ENCODE data around the gene BAIAP2L1.
"Not testable (repeated sequence)": the region's sequence is repeated elsewhere in the genome, so short reads cannot be mapped to it uniquely, and the experiment has no call there.

BAIAP2L1 gene

DNA sequence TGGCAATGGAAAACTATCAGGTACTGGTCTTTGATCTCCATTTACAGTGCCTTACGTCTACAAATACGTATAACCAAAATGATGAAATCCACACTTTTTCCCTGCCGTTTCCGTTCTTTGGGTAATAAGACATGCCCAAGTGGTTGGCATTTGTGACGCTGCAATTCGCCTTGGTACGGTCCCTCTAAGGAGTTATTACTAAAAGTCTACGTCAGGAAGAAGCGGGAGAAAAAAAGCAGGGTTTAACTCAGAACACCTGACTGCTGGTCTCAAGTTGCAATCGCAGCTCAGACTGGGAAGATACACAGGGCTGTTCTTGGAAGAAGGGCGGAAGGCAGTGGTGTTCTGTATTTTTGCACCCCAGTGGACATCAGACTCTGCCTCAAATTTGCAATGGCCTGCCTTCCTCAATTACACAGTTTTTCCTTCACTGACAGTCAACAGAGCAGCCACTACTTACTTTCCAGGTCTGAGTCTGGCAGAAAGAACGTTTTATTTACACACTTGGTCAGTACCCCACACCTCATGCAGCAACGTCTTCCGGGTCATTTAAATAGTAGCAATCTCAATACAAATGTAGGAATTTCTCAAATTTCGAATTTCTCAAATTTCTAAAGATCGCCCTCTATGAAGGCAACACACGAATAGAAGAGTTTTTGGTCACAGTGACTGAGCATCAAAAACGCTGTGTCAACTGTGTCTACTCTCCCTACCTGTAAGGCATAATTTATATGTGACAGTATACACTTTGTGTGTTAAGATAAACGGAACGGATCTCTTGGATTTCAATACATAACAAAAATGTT is 2.1 kb downstream of the BAIAP2L1 start:
- no peak for DNase-seq

DNA sequence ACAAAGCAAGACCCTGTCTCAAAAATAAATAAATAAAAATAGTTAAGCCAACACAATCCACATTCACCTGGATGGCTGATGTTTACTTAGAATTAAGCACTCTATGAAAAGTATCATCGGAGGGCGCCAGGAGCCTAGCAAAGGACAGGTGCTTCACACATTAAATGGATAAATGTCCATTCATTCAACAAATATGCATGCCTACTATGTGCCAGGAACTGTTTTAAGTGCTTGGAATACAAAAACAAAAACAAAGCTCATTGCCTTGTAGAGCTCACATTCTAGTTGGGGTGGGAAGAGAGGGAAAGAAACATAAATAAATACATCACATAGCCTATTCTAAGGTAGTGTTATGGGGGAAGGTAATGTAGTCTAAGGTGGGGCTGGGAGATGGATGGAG is 4.1 kb downstream of the BAIAP2L1 start:
- no peak for DNase-seq

DNA sequence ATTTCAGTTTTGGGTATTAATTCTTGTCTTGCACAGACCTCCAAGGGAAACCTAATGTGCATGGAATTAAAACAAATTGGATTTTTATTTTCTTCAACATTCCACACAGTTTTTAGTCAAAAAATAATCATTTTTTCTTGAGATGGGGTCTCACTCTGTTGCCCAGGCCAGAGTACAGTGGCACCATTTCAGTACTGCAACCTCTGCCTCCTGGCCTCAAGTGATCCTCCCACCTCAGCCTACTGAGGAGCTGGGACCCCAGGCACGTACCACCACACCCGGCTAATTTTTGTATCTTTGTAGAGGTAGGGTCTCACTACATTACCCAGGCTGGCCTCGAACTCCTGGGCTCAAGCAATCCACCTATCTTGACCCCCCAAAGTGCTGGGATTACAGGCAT is 4.9 kb downstream of the BAIAP2L1 start:
- DNase-seq: no peak

DNA sequence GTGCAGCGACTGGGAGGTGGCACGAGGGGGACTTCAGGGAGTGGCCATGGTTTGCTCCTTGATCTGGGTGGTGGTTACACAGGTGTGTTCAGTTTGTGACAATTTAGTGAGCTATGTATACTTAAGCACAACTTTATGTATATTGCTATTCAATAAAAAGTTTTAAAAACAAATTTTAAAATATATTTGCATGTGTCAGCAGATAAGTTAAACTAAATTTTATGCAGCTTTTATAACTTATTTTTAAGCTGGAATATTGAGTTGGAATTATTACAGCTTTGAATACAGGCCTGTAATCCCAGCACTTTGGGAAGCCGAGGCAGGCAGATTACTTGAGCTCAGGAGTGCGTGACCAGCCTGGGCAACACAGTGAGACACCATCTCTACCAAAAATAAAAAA is 5.4 kb downstream of the BAIAP2L1 start:
- no peak for DNase-seq

DNA sequence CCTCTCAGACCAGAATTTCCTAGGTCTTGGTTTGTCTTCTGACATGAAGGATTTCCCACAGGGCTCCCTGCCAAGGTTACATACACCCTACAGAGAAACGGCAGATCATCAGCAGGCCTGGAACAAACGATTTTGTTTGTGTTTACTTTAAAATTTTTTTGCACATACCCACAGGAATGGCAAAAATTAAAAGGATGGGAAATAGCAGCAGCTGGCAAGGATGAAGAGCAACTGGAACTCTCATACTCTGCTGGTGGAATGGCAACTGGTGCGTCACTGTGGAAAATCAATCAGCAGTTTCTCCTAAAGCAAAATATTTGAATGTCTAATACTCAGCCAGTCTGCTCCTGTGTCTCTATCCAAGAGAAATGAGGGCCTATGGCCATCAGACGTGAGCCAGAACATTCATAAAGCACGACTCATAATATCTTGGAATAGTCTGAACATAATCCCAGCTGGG is 6.5 kb downstream of the BAIAP2L1 start:
- DNase-seq: no peak

DNA sequence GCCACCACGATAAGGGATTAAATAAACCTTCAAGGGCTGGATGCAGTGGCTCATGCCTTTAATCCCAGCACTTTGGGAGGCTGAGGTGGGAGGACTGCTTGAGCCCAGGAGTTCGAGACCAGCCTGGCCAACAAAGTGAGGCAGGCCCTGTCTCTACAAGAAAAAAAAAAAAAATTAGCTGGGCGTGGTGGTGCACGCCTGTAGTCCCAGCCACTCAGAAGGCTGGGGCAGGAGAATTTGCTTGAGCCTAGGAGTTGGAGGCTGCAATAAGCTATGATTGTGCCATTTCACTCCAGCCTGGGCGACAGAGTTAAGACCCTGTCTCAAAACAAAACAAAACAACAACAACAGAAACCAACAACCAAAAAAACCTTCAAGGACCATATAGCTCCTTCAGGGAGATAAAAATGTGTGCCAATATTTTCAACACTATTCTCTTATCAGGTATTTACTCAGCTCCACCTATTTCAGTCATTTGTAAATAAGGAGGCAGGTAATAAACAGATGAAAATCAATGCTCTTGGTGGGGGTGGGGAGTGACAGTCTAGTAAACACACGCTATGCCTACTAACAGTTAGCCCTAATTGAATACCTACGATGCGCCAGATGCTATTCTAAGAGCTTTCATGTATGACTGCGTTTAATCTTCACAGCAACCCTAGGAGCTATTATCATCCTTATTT is 13.2 kb downstream of the BAIAP2L1 start:
- no peak for DNase-seq

DNA sequence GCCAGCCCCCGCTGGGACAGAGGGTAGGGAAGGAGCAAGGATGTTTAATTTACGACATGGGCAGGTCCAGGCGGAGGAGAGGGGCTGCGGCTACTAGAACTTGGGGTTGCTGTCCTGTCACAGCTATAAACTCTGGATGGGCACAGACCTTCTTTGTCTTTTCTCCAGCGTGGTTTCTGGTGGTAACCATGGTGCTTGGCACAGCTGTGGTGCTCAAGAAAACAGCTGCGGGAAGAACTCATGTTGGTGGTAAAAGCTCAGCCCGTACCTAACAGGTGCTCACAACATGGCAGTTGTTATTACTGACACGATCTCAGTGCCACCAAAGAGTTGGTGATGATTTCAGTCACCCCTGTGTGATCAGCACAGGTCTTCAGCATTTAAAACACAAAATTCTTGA is 13.8 kb downstream of the BAIAP2L1 start:
- DNase-seq: no peak

DNA sequence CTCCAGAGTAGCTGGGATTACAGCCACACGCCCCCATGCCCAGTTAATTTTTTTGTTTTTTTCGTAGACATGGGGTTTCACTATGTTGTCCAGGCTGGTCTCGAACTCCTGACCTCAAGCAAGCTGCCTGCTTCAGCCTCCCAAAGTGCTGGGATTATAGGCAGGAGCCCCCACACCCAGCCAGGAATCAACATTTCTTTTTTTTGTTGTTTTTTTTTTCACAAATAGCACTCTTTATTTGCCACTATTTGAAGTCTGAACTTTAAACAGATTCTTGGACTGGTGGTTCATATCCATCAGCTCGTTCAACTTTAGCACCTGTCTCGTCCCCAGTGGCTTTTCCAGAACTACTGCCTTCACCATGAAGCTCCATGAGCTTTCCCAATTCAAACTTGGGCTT is 15.4 kb downstream of the BAIAP2L1 start:
- not testable (repeated sequence) for DNase-seq

DNA sequence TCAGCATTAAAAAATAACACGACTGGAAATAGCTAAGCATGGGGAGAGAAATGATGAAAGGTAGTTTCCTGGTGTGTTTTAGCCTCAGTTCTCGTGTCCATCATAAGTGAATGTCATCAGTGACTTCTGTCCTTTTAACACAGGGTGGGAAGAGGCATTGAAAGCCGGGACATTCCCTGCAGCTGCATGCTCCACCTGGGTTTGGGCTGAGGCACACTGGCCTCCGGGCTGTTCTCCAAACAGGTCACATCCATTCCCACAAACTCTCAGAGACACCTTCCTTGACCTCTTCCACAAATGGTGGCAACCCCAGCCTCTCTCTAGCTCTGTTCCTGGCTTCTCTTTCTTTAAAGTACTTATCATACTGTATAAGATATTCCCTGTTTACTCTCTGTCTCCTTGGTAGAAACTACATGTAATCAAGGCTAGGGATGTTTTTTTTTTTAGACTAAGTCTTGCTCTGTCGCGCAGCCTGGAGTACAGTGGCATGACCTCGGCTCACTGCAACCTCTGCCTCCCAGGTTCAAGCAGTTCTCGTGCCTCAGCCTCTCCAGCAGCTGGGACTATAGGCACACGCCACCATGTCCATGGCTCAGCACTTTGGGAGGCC is 22.6 kb downstream of the BAIAP2L1 start:
- no peak for DNase-seq

DNA sequence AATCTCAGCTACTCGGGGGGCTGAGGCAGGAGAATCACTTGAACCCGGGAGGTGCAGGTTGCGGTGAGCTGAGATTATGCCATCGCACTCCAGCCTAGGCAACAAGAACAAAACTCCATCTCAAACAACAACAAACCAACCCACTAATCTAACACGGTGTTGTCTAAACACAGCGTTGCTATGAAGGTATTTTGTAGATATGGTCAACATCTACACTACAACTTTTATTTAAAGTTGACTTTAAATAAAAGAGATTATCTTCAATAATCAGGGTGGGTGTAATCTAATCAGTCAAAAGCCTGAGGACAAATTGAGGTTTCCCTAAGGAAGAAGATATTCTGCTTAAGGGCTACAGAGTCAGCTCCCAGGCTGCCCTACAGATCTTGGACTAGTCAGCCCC is 24.2 kb downstream of the BAIAP2L1 start:
- no peak for DNase-seq

DNA sequence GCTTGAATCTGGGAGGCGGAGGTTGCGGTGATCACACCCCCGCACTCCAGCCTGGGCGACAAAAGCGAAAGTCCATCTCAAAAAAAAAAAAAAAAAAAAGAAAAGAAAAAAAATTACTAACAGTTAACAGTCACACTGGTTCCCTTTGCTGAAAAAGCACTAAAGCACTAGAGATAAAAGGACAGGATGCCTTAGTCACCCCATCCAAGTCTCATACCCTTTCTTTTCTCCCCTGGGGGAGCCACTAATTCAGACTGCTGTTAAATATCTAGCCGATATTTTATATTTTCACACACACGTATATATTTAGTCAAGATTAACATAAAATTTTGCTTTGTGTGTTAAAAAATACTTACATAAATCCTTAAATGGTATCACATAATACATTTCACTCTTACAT is 25.2 kb downstream of the BAIAP2L1 start:
- DNase-seq: no peak

DNA sequence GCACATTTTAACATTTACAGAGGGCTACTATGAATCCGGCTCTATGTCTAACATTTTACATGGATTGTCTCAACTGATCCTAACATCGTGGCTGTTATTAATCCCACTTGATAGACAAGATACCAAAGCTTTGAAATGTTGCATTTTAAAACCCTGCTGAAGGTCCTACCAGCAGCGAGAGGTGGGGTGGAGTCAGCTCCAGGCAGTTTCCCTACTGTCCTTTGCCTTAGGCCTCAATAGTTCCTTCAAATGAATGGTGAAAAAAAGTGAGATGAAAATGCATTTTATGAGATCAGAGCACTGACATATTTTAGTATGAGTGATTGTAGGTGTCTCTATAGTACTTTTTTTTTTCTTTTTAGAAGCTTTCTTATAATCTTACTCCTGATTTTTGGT is 26.6 kb downstream of the BAIAP2L1 start:
- DNase-seq: no peak

DNA sequence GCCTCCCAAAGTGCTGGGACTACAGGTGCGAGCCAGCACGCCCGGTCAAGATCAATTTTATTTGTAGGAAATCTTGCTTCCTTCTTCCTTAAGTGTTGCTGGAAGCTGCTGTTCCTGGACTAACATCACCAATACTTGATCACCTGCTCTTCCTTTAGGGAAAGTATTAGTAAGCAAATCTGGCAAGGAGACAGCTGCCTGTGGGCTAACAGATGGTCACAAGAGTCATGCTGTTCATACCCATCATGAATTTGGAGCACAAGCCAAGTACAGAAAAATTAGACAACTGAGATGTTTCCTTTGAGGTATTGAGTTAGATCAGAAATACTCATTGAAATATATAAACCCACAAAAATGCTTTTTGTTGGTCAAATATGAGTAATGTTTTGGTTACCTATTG is 27.9 kb downstream of the BAIAP2L1 start:
- no peak for DNase-seq

DNA sequence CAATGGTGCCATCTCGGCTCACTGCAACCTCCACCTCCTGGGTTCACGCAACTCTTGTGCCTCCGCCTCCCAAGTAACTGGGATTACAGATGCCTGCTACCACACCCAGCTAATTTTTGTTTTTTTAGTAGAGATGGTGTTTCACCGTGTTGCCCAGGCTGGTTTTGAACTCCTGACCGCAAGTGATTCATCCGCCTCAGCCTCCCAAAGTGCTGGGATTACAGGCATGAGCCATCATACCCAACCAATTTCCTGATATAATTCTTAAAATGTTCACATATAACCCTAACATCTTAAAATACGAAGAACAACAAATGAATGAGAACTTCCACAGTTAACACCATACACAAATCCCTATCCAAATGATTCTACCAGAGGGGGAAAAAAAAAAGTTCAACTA is 31.2 kb downstream of the BAIAP2L1 start:
- DNase-seq: no peak

DNA sequence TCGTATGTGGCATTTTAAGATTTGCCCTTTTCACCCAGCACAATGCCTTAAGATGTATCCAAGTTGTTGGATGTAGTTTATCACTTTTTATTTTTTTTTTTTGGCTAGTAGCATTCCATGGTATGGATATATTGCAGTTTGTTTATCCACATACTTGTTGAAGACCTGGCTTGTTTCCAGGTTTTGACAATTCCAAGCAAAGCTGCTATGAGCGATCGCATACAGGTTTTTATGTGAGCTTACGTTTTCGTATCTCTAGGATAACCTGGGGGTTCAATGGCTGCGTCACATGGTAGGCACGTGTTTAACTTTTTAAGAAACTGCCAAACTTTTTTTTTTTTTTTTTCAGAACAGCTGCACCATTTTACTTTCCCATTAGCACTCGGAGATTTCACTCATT is 32.2 kb downstream of the BAIAP2L1 start:
- no peak for DNase-seq

DNA sequence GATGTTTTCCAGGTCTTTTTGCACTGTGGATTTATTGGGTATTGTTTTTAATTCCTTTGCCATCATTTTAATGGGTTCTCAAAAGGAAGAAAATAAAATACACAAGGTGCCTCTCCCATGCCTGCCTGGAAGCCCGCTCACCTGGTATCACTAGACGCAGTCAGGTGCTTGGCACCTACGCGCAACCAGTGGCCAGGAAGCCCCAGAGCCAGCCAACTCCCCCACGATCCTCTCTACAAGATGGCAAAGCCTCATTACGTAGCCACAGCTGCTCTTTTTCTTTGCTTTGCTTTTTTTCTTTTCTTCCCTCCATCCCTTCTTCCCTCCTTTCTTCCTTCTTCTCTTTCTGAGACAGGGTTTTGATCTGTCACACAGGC is 34.3 kb downstream of the BAIAP2L1 start:
- DNase-seq: no peak

DNA sequence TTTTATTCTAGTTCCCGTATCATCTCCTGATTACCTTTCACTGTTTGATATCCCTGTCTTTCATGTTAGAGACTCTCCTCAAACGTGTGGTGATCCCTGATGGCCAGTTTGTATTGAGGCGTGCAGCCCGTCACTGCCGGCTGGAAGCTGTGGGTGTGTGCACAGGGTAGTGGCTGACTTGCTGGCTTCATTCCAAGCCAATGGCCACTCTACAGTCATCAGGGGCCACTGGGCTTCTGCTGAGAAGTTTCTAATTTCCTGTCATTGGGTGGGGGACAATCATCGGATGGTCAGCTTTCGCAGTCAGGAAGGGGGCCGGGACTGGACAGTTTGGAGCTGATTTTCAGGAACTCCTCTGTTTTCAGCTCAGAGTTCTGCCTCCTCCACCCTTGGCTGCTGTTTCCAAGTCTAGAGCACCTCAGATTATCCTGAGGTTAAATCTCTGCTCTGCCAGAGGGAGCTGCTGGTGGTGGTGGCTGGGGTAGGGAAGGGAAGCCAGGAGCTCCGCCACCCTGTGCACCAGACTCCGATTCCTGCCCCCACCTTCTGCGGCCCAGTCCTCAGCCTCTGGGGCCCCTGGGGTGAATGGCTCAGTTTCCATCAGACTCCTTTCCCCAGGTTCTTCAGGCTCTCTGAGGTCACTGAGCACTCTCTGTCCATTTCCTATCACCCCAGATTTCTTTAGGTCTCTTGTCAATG is 34.9 kb downstream of the BAIAP2L1 start:
- no peak for DNase-seq

DNA sequence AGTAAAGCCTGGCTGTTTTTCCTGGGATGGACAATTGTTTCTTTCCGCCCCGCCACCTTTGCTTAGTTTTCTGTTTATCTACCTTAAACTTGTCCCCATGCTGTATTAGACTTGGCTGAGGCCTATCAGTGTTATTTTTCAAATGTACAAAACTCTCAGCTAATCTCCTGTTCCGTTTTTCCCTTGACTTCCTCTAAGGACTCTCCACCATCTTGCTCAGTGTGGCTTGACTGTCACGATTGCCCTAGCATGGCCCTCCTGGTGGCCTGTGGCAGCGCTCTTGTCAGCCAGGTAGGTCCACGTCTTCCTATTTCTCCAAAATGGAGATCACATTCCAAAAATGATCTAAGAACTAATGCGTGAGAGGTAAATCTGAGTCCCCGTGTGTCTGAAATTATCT is 36.7 kb downstream of the BAIAP2L1 start:
- no peak for DNase-seq

DNA sequence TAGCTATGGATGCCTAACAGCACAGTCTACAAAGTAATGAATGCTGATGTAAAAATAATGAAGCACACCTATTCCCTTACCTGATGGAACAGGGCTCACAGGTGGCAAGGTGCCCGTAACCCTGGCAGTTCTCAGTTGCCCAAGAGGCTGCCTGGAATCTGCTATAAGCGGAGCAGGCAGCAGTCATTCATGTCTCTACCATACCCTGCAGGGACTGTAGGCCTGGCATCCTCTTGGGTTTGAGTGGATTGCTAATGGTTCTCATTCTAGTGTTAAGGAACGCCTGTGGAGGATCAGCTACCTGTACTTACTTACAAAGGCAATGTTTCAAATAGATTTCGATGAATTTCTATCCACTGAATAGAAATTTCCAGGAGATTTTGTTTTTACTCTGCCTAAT is 38.4 kb downstream of the BAIAP2L1 start:
- DNase-seq: no peak

DNA sequence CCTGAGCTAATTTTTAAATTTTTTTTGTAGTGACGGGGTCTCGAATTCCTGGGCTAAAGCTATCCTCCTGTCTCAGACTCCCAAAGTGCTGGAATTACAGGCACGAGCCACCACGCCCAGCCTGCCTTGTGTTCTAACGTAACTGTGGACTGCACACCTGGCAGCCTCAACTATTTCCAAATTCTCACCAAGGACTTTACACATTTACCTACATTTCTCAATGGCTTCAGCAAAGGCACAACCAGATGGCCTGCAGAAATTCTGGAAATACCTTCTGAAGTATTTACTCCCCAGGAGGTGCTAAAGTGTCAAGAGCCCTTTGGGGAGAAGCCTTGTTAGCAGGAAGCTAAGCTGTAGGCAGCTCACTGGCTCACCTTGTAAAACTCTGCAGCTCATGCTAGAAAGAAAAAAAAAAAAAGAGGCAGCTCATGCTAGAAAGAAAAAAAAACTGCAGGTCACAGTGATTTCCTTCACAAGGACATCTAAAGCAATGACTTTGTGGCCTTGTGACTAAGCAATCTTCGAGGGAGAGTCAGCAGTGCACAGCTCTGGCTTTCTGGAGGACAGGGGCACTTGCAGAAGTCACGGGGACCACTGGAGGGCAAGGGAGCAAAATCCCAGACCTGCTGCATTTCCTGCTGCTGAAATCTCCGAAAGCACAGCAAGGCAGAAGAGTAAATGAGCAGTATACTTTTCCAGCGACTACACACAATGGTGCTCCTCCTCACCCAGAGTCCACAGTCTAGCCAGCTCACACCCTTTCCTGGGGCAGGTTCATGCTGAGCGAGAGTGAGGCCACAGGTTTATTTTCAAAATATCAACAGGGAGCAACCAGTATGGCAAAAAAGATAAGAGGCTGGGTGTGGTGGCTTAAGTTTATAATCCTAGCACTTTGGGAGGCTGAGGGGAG is 40.4 kb downstream of the BAIAP2L1 start:
- DNase-seq: no peak

DNA sequence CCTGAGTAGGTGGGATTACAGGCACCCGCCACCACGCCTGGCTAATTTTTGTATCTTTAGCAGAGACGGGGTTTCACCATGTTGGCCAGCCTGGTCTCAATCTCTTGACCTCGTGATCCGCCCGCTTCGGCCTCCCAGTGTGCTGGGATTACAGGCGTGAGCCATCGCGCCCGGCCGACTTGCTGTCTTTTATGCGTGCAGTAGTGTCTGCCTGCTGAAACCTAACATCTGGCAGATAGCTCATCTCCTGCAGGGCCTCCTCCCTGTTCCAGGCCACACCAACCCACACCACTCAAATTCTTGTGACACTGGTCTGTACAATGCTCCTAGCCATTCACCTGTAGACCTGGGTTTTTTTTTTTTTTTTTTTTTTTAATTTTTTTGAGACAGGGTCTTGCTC is 41.5 kb downstream of the BAIAP2L1 start:
- DNase-seq: no peak

DNA sequence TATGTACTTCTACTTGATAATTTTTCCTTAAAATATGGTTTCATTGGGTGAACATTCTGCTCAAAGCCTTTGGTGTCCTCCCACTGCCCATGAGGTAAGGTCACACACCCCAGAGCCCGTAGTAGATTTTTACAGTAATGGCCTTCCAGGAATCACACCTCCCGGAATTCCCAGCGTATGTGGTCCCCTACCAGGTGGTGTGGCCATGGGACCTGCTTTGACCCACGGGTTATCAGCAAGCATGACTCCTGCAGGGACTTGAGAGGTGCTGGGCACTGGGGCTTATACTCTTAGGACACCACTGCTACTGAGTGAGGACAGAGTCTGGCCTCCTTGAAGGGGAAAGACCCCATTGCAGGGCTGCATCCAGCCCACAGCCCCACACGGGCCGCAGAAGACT is 42.2 kb downstream of the BAIAP2L1 start:
- DNase-seq: no peak

DNA sequence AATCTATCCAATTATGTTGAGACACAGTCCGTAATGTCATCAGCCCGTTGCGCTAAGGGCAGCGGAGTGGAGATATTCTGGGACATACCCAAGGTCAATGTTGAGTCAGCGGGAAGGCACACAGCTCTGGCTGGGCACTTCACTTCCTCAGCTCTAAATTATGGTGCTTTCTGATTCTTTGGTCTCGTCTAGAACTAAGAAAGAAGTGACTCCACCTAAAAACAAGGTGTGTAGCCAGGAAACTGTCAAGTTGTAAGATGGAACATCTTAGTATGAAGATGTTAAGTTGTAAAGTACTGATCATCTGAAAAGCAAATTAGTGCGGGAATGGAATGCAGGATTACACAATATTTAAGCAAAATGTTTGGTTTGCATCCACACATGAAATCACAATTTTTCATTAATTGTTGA is 43.1 kb downstream of the BAIAP2L1 start:
- no peak for DNase-seq
